ENCODE results near the gene BET1L.
A peak's percentile ranks its signal among the peaks of the same experiment; 100 is the strongest.

The BET1L gene
- long read RNA-seq, transcript BET1L-203 (4 exons, 2,819 nt) = major isoform, 21 of 25 reads
- long read RNA-seq, partial matches to known transcripts = 0 of 25 reads
- long read RNA-seq, other reads (novel, unspliced or antisense) = 4 of 25 reads

- TF ChIP-seq GABPA (IDR thresholded peaks at IDR 0.05; ENCODE audit: low read depth) (peak; percentile 88), POLR2AphosphoS5 (IDR thresholded peaks at IDR 0.05; ENCODE audit: low read depth) (peak; percentile 91), SPI1 (IDR thresholded peaks at IDR 0.05; ENCODE audit: borderline replicate concordance, low read depth) (peak; percentile 76; the same call in 1 of the 2 replicates), CTCF (IDR thresholded peaks at IDR 0.05; ENCODE audit: insufficient read depth, low read length) (no peak)
- Histone ChIP-seq H3K27ac (replicated peaks) (peak within 1 kb of the TSS; percentile 99), H3K4me3 (replicated peaks; ENCODE audit: insufficient read depth, low read length) (peak within 1 kb of the TSS; percentile 88), H3K27me3 (ENCODE audit: insufficient read depth, poor library complexity, severe bottlenecking) (no peaks in the 10 kb centered on the region)
- DNase-seq (ENCODE audit: low read depth in 1 of 2, low spot score in 1 of 2) = peak; percentile 99 to 100
These were observed at the start of gene BET1L, which contains the start of gene RIC8A for GRCh38 chr11:207208-207862. Gene BET1L, minus strand, starts transcription at chr11:207399. Its CDS starts 78 bp downstream, at chr11:207321. Gene RIC8A, plus strand, starts transcription at chr11:207708. Its CDS starts 1,147 bp downstream, at chr11:208855.

- no peak for TF ChIP-seq REST (IDR thresholded peaks at IDR 0.05; ENCODE audit: insufficient replicate concordance, low read depth)
- H3K4me3 ChIP-seq (replicated peaks; ENCODE audit: insufficient read depth, low read length) = no peak overlapping the region
- H3K27me3 ChIP-seq (ENCODE audit: insufficient read depth, poor library complexity, severe bottlenecking) = no peaks in the 10 kb centered on the region
- H3K27ac ChIP-seq (replicated peaks) = no peak overlapping the region
- DNase-seq (ENCODE audit: low read depth in 1 of 2, low spot score in 1 of 2) = no peak
These were observed 48.6 kb upstream of the BET1L start for GRCh38 chr11:255816-256215.

GRCh38 chr11:255176-255575 lies 48.0 kb upstream of the BET1L start:
- no peak overlapping the region for H3K4me3 ChIP-seq (replicated peaks; ENCODE audit: insufficient read depth, low read length)
- H3K27me3 ChIP-seq (ENCODE audit: insufficient read depth, poor library complexity, severe bottlenecking) = no peaks in the 10 kb centered on the region
- DNase-seq (ENCODE audit: low read depth in 1 of 2, low spot score in 1 of 2) = no peak
- TF ChIP-seq CTCF (IDR thresholded peaks at IDR 0.05; ENCODE audit: insufficient read depth, low read length) (no peak), SPI1 (IDR thresholded peaks at IDR 0.05; ENCODE audit: borderline replicate concordance, low read depth) (no peak), POLR2AphosphoS5 (IDR thresholded peaks at IDR 0.05; ENCODE audit: low read depth) (no peak), REST (IDR thresholded peaks at IDR 0.05; ENCODE audit: insufficient replicate concordance, low read depth) (no peak), GABPA (IDR thresholded peaks at IDR 0.05; ENCODE audit: low read depth) (no peak)
- H3K27ac ChIP-seq (replicated peaks) = no peak overlapping the region

- Histone ChIP-seq H3K4me3 (replicated peaks; ENCODE audit: insufficient read depth, low read length) (no peak overlapping the region), H3K27ac (replicated peaks) (no peak overlapping the region), H3K27me3 (ENCODE audit: insufficient read depth, poor library complexity, severe bottlenecking) (no peaks in the 10 kb centered on the region)
- no peak for DNase-seq (ENCODE audit: low read depth in 1 of 2, low spot score in 1 of 2)
- TF ChIP-seq POLR2AphosphoS5 (IDR thresholded peaks at IDR 0.05; ENCODE audit: low read depth) (no peak), GABPA (IDR thresholded peaks at IDR 0.05; ENCODE audit: low read depth) (no peak), REST (IDR thresholded peaks at IDR 0.05; ENCODE audit: insufficient replicate concordance, low read depth) (no peak), CTCF (IDR thresholded peaks at IDR 0.05; ENCODE audit: insufficient read depth, low read length) (no peak), SPI1 (IDR thresholded peaks at IDR 0.05; ENCODE audit: borderline replicate concordance, low read depth) (no peak)
These were observed 46.7 kb upstream of the BET1L start for GRCh38 chr11:253886-254270.
